ENCODE results near the gene LTBP1.

LTBP1 gene

DNA sequence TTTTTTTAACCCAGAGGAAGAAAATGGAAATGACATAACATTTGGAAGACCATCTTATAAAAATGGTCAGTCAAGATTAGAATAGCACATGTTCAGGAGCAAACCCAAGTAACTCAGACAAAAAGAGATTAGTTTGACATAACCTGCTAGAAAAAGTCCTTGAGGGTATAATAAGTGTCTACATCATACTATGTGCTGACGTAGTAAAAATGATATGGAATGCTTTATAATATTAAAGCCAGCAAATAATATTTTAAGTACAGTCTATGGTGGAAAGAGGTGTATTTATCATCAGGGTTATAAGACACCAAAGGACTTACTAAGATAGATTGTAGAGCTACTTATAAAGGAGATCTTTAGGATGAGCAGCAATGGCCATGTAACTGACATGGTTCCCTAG lies 169.0 kb downstream of the LTBP1 start:
- no peak for DNase-seq (ENCODE audit: low read depth)

DNA sequence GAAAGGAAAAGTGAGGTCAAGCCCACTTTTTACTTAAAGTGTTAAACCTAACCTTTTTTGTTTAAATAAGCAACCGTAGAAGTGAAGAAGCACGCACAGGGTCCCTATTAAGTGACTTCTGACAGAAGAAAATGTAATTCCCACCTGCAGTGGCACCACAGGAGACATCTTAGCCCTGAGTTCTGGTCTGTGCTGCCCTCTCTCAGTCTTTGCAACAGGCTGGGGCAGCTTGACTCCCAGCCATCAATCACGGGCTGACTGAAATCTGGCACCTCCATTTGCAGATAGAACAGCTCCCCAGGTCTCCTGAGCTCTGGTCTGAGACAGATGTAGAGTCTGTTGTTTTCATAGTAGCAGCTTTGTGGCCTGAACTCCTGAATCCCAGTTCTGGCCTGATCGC lies 170.0 kb downstream of the LTBP1 start:
- no peak for DNase-seq (ENCODE audit: low read depth)

DNA sequence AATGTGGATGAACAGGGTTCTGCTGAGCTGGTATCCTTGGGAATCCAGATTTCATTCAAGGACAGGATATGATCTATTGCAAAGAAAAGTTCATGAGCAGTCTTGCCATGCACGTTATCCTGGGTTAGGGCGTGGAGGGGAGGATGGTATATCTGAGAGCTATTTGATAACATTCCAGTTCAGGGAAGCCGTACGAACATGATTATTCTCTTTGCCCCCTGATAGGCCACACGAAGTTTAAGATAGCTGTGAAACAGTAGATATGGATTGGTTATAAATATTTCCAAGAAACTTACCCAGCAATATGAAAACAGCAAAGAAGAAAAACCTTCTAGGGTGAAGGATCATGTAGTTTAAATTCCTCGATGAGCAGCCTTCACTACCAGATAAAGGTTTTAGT lies 171.9 kb downstream of the LTBP1 start:
- no peak for DNase-seq (ENCODE audit: low read depth)

DNA sequence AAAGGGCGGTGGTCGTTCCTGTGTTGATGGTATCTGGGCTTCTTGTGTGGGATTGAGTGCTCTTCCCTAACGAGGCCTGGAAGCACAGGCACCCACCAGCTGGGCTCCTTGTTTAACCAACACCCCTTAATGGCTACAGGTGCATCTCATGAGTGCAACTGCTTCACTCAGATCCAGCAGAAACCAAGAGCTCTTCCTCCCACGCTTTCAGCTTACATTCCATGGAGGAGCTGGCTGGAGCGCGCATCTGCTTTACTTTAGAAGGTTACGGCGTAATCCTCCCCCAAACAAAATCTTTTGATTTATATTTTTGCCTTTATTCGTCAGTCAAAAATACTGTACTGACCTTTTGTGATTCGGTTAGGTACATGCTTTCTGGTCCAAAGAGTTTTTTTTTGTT lies 174.7 kb downstream of the LTBP1 start:
- DNase-seq (ENCODE audit: low read depth) = no peak

DNA sequence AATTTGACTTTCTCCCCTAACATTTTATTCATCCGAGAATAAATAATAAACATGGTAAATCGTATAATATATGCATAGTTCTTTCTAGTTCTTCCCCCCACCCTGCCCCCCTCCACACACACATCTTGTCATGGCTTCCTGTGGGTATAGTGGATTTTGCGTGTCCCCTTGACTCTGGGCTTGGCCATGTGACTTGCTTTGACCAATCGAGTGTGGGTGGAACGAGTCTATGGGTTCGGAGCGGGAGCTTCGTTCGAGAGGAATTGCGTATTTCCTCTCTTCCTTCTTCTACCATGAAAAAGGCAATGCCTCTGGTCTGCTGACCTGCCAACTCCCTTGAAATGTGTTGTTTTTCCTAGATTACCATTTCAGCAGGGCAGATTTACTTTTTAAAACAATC lies 175.2 kb downstream of the LTBP1 start:
- no peak for DNase-seq (ENCODE audit: low read depth)

DNA sequence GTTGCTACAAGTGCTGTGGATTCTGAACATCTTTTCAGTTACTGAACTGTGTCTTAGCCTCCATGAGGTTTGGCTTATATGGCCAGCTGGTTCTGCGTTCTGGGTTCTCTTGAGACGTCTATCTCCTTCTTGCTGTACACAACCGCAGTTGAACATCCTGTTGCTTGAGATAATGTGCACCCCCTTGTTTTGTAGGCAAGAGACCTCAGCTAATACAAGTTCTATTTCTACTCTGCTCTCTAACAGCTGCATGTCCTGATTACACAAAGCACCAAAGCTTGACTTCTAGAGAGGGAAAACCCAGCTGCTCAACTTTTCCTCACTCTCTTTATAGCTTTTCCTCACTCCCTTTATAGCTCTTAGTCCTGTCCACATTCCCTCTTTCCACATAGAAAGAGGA lies 176.0 kb downstream of the LTBP1 start:
- no peak for DNase-seq (ENCODE audit: low read depth)

DNA sequence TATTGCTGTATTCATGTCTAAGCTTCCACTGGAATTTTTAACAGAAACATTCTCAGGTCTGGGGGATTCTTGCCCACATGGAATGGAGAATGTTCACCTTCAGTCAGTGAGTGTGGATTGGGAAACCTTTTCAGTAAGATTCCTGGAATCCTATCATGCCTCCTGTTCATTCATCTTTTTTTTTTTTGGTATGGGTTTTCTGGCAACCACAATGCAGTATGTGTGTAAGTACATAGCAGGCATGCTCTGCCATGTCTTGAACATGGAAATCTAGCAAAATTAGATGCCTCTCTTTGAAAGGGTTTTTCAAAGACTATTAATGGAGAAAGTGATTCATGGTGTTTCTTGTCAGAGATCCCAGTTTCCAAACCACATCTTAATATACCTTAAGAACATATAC lies 176.5 kb downstream of the LTBP1 start:
- no peak for DNase-seq (ENCODE audit: low read depth)

DNA sequence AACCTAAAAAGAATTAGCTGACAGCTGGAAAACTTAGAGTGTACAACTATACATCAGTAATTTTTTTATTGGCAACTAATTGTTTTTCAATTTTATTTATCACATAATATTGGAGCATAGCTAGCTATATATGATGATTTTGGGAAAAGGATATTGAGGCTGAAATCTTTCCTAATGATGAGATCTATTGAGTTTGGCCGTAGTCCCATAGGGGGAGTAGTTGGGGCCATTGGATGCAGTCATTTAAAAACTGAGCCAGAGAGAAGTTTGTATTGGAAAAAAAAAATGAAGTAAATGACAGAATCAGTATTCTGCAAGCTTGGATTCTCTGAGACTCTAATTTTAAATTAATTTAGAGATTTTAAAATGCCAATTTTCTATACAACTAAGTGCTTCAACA lies 179.8 kb downstream of the LTBP1 start:
- no peak for DNase-seq (ENCODE audit: low read depth)

DNA sequence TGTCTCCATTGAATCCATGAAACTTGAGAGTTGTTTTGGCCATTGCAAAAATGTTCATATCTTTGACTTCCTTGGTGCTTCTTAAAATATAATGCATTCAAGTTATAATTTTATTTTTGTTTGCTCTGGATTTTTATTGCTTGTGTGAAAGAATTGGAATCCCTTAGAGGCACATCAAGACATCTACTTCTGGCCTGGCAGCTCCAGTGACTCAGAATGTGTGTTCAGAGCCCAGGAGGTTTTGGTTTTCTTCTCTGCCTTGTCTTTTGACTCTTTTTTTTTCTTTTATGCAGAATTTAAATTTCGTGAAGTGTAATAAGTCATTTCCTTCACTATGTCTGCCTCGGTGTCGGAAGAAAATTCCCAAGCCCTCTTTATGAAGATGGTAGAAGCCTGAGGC lies 180.2 kb downstream of the LTBP1 start:
- no peak for DNase-seq (ENCODE audit: low read depth)

DNA sequence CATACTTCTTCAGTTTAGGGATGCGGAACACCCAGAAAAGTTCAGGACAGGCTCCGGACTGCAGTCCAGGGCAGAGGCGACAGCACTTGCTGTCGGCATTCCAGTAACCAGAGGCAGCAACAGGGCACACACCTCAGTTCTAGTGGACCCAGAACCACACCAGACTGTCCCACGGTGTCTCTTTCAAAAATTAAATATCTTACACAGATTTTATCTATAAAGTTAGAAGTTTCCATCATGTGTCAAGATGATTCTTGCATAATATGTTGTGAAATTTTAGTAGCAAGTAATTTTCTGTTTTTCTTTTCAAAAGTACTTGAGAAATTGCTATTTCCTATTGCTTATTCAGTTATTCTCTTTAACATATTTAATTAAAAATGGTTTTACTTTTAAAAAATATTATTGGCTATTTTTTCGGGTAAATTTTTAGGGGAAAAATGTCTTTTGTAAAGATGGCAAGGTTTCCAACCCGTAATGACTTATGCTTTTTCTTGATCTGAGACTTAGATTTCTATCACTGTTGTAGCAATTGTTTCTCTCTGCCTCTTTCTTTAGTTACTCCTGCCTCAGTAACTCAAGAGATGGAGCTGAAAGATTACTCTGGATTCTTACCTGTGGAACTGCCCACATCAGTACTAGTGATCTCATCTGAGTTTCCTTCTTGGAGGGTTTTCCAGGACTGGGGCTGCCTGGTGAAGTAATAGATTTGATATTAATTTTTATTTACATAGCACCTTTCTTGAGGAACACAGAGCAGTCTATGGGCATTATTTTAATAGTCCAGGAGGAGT lies 182.7 kb downstream of the LTBP1 start:
- DNase-seq (ENCODE audit: low read depth) = no peak

DNA sequence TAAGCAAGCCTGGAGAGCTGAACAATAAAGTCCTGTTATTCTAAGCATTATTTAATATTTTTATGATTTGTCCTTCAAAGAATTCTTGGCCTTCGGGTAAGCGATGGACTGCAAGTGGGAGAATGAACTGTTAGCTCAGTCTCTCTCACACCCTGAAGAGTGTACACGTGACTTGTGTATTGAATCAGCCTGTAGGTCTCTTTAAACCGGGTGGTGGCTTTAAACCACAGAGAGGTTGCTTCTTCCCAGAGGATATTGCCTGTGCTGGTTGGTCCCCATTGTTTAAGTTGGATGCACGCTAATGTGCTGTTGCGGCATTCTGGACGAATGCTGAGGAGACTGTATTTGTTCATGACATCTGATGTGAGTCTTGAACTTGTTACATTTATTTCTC lies 183.3 kb downstream of the LTBP1 start:
- DNase-seq (ENCODE audit: low read depth) = no peak

DNA sequence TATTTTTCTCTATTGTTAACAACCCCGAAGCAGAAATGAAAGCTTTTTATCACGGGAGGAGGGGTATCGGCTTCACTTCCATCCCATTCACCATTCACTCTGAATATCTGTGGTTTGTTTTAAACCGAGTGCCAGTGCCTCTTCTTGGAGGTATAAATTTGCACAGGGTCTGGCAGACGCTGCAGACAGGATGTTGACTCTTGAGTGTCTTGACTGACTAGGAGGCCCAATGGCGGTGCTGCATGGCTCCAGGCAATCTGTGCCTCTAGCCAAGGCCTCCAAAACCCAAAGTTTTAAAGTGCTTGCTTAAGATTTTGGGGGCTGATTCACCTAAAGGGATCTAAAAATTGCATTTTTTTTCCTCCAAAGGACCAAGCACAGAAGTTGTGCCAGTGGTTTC lies 183.8 kb downstream of the LTBP1 start:
- DNase-seq (ENCODE audit: low read depth) = no peak

DNA sequence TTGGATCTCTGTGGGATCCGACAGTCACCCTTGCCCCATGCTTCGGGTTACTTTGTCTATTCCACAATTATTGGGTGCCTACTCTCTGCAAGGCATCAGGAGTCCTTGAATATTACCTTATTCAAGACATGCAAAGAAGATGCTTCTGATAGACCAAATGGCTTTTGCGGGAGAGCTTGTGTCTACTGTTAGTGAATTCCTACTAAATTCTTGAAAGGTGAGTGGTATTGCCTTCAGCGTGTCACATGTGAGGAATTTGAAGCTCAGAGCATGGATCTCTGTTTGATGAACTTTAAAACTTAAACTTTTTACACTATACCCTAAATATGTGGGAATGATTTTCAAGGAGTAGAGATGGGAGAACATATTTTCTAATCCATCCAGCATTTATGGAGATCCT lies 184.4 kb downstream of the LTBP1 start:
- DNase-seq (ENCODE audit: low read depth) = peak; percentile 26

DNA sequence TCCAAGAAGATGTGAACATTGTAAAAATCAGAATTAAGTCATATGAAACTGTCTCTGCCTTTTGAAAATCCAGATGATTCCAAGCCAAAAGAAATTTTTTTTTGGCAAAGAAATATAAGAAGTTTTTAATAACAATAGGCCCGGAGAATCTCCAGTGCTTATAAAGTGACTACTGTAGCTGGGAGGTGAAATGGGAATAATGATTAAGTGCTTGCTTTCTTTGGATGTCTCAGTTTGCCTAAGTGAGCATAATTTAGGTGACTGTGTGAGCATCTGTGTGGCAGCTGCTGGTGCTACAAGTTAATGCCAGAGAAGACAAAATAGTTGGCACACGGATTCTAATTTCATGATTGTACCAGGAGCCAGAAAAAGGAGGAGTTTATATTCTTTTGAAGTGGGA lies 185.0 kb downstream of the LTBP1 start:
- DNase-seq (ENCODE audit: low read depth) = no peak

DNA sequence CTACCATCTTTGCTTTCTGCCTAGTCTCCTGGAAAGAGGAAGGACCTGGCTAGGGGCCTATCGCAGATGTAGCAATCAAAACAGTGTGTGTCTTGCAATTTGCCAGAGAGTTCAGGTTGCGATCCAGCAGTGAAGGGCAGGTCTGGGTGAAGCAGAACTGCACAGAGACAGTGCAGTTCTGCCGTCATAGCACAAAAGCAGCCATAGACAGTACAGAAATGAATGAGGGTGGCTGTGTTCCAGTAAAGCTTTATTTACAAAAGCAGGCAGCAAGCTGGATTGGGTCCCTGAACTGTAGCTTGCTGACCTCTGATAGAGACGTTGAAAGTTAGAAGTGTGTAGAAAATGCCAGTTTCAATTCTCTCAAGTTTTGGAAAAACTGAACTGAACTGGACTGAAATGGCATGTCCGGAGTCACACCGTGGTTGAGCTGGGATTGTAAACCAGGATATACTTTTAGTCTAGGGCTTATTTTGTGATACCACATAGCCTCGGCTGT lies 186.8 kb downstream of the LTBP1 start:
- DNase-seq (ENCODE audit: low read depth) = no peak

DNA sequence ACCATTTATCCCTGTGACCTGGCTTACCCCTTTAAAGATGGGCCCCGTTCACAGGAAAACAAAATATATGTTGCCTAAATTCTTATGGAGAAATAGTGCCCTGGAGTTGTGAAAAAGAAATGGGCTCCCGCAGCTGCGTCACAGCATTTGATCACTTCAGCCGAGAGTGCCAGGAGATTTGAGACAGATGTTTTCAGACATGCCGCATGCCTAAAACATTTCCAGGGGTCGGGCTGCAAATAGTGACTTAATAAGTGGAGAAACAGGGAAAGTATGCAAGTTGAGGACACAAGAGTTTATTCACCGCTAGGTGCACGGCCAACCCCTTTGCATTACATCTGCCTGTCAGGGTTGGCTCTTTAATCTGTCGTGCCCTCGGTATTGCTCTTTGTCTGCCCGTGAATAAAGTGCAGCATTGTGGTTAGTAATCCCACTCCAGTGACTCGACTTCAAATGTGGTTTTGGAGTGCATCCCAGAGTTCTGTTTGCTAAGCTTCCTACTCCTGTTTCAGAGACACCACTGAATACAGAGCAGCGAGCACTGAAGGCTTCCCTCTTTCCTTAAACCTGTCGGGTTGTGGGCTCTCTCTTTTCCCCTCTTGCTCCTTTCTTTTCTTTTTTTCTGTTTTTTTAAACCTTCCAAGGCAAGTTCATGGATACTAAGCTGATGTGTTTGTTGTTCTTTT lies 187.5 kb downstream of the LTBP1 start:
- peak; percentile 76 for DNase-seq (ENCODE audit: low read depth)

DNA sequence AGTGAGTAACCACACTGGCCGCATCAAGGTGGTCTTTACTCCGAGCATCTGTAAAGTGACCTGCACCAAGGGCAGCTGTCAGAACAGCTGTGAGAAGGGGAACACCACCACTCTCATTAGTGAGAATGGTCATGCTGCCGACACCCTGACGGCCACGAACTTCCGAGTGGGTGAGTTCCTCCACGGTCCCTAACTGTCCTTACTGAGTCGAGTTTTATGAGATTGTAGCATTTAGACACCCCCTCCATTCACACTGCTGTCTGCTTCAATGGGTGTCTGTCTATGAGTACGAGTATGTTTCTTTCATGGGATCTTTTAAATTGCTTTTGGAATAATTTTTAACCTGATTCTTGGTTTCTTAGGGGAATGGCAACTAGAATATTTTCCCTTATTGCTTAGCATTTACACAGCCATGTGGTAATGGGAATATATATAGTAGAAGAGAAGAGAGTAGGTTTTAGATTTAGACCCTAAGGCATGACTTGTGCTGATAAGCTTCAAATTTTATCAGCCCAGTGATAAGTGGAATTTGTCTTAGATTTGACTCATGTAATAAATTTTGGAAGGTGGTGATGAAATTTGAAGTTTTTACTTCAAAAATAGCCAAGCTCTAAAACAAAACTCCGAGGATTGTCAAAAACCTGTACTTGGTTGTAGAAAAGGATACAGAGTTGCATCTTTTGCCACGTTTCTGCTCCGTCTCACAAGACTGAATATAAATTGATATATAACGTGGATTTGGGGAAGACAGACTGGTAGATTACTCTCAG lies 188.2 kb downstream of the LTBP1 start:
- DNase-seq (ENCODE audit: low read depth) = no peak

DNA sequence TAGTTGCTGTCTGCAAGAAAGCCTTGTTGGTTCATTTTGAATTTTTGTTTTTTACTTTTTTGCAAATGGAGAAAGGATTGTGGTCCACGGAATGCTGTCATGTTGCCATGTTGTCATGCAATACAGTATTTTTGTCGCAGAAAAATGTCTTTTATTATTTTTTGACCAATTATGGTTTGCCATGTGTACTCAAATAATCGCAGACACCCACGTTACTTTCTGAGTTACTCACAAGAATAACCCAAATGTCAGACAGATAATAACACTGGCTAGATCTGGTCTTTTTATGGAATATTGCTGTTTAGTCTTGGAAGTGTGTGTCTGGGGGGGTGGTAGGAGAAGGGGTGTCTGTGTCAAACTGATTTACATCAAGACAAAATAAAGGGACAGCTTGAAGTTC lies 188.9 kb downstream of the LTBP1 start:
- DNase-seq (ENCODE audit: low read depth) = no peak

DNA sequence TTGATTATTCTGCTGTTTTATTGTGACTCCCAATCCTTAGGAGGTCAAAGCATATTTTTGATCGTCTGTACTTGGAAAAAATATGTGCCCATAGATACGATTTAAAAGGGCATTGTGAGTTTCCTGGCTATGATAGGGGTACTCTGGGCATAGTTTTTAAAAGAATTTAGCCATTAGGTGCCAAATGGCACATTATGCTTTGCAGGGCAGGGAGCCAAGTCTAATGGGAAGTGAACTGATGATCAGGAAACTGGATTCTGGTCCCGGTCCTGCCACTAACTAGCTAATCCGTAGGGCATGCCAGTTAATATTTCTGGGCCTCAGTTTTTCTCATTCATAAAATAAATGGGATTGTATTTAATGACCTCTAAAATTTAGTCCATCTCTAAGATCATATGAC lies 189.3 kb downstream of the LTBP1 start:
- no peak for DNase-seq (ENCODE audit: low read depth)

DNA sequence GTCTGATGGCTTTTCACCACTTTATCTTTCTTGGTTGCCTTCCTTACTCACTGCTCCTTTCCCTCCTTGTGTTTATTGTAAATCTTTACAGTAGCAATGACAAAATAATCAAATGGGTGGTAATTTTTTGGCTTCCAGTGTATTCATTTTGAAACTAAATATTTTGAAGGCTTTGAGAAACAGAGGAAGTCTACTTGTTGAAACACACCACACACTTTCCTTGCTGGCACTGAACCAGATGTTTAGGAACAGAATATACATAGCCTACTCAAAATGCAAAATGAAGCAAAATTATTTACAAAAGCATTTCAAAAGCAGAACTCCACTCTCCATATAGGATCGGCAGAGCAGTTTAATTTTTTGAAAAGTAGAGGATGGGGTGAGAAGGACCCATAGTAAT lies 189.8 kb downstream of the LTBP1 start:
- DNase-seq (ENCODE audit: low read depth) = no peak

DNA sequence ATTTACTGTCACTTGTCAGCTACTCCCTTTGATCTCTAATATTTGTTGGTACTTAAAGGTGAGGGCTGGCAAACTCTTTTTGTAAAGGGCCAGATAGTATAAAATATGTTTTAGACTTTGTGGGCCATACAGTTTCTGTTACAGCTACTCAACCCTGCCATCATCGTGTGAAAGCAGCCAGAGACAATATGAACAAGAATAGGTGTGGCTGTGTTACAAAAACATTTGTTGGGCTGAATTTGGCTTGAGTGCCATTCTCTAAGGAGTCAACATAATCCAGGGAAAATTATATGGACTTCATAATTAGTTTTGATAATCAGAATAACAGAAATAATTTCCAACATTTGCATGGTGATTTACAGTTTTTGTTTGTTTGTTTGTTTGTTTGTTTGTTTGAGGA lies 190.6 kb downstream of the LTBP1 start:
- DNase-seq (ENCODE audit: low read depth) = no peak

DNA sequence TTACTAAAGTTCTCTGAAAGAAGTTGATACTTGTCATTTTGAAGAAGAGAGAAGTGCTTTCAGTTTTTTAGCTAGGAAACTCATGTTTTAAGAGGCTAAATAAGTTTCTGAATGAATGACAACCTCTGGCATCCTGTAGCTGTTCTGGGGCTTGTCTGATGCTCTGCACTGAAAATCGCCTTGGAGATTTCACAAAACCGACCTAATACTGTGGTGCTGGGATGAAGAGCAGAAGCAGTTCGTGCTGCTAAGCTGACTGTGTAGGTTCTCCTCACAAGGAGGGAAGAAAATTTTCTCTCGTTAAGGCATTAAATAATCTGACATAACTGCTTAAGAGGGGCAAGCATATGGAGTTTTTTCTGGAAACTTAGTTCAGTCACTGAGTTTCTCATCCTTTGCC lies 193.2 kb downstream of the LTBP1 start:
- DNase-seq (ENCODE audit: low read depth) = no peak

DNA sequence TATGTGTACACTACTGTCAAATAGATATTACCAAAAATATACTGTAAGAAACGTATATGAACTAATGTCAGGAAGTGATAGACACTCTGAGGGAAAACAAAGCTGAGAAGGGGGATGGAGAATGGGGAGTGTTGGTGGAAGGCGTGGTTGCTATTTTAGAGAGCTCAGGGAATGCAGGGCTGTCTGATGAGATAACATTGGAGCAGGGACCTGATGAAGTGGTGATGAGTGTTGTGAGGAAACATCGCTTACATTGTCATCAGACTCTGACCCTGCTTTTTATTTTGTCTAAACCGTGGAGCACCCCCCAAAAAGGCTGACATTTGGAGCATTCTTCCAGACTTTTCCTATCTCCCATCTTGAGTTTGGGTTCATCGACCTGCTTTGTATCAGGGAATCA lies 194.7 kb downstream of the LTBP1 start:
- no peak for DNase-seq (ENCODE audit: low read depth)
